OCI-LY7 (cell line): ENCODE data around the gene TNC. TPM values are rescaled to one million over a fixed set of nuclear protein-coding genes. Genes with fewer than 3 reads are reported as not detected.

Experiments
- BruUV-seq: library from RNA; stranded (reverse); fragments of 400-500 nt; replicated peaks from 2 replicates; lab custom pipeline; 2021; lab: Mats Ljungman, UMichigan
- CTCF ChIA-PET: fragments of 300-600 bp; sonication (Branson Sonifier 250); formaldehyde crosslinking; loops from one replicate; lab custom pipeline; 2022; ENCODE audit warnings: antibody characterized with exemption; ENCODE audit not compliant: unreplicated experiment; lab: Charles Lee
- POLR2A ChIA-PET: fragments of 300-600 bp; sonication (Branson Sonifier 250); formaldehyde crosslinking; loops from one replicate; lab custom pipeline; 2022; ENCODE audit warnings: antibody characterized with exemption; lab: Charles Lee
- DNase-seq: peaks from one replicate; pipeline ENCODE4 v3.0.0-alpha.2; 2015; ENCODE audit warnings: low spot score
- H2AFZ ChIP-seq: fragments of 200-600 bp; sonication (generic), shearing (Covaris generic); 2 replicates; pipeline ENCODE4 v1.6.1; 2014; ENCODE audit warnings: mild to moderate bottlenecking, antibody characterized with exemption, low read length, moderate library complexity
- H3K27ac ChIP-seq: fragments of 200-600 bp; sonication (generic); 2 replicates; pipeline ENCODE4 v1.5.1; 2014; ENCODE audit warnings: mixed run types, low read depth, mild to moderate bottlenecking, moderate library complexity, low read length, inconsistent platforms; ENCODE audit not compliant: poor library complexity, severe bottlenecking
- H3K36me3 ChIP-seq: fragments of 200-600 bp; sonication (generic); 2 replicates; pipeline ENCODE4 v1.6.1; 2014; ENCODE audit warnings: mild to moderate bottlenecking, antibody characterized with exemption, low read length, moderate library complexity, mixed read lengths; ENCODE audit not compliant: insufficient read depth
- H3K4me1 ChIP-seq: fragments of 200-600 bp; sonication (generic); 2 replicates; pipeline ENCODE4 v1.5.1; 2014; ENCODE audit warnings: mild to moderate bottlenecking, low read length; ENCODE audit not compliant: insufficient read depth, poor library complexity, severe bottlenecking
- H3K4me2 ChIP-seq: fragments of 200-600 bp; sonication (generic); 2 replicates; pipeline ENCODE4 v1.6.1; 2014; ENCODE audit warnings: mild to moderate bottlenecking, low read length
- H3K4me3 ChIP-seq: fragments of 200-600 bp; sonication (generic); 2 replicates; pipeline ENCODE4 v1.5.1; 2014; ENCODE audit warnings: mild to moderate bottlenecking, low read depth, low read length; ENCODE audit not compliant: poor library complexity, severe bottlenecking
- H3K79me2 ChIP-seq: fragments of 200-600 bp; sonication (generic); 2 replicates; pipeline ENCODE4 v1.6.1; 2016; ENCODE audit warnings: low read depth, mild to moderate bottlenecking, low read length, moderate library complexity, mixed read lengths; ENCODE audit not compliant: insufficient read depth
- H3K9me2 ChIP-seq: fragments of 200-600 bp; sonication (generic); 2 replicates; pipeline ENCODE4 v1.6.1; 2016; ENCODE audit warnings: mild to moderate bottlenecking, low read length, mixed read lengths; ENCODE audit not compliant: insufficient read depth
- H3K9me3 ChIP-seq: fragments of 200-600 bp; sonication (generic); 2 replicates; pipeline ENCODE4 v1.6.1; 2014; ENCODE audit warnings: mild to moderate bottlenecking, mixed run types, low read length, mixed read lengths
- H4K20me1 ChIP-seq: fragments of 200-600 bp; sonication (generic); 2 replicates; pipeline ENCODE4 v1.6.1; 2014; ENCODE audit warnings: mild to moderate bottlenecking, antibody characterized with exemption, low read length, moderate library complexity, mixed read lengths; ENCODE audit not compliant: insufficient read depth
- EZH2phosphoT487 ChIP-seq: fragments of 200-600 bp; sonication (generic); IDR thresholded peaks from 2 replicates; pipeline ENCODE4 v1.6.1; 2018; ENCODE audit warnings: low read depth, borderline replicate concordance, mild to moderate bottlenecking, mixed run types, antibody characterized with exemption, low read length, moderate library complexity, mixed read lengths
- intact Hi-C: fragments of 100-400 bp; cut with micrococcal nuclease; formaldehyde crosslinking; loops from one replicate; pipeline ENCODE4 v1.10.0; 2022; ENCODE audit not compliant: unreplicated experiment
- total RNA-seq, 2 experiments: library from RNA; depleted of rRNA in 1 of 2; stranded (reverse); fragments of >200 nt in 1 of 2; shearing (Covaris generic) in 1 of 2; gene quantifications; 2 replicates each; pipeline ENCODE4 v1.2.3, GENCODE V29; 2014 to 2022
- TF ChIP-seq, protein P1 (sequence below): fragments of 200-600 bp; sonication (generic); conservative IDR thresholded peaks from 2 replicates; pipeline ENCODE4 v1.5.1; 2014; ENCODE audit warnings: mild to moderate bottlenecking, antibody characterized with exemption, low read length, moderate library complexity, mixed read lengths

Gene TNC
- total RNA-seq, 2 experiments from 2014 or later = not detected

DNA sequence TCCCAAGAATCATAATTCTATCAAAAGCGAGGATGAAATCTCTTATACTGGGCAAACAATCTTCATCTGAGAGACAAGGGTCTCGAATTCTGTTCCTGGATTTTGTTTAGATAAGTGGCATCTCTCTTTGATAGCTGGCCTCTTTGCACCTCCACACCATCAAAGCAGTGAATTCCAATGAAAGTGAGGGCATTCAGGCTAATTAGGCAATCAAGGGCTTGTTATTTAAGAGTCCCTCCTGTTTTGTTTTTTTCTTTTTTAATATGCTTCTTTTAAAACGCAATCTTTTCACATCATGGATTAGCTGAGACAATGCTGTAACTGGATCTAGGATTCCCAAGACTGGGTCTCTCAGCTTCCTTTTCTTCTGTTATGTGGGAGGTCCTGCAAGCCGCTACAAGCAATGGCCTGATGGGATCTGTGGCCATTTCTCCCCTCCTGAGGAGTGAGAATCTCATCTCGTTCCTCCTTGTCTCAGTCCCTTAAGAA, 67.9 kb downstream of the TNC start:
- no TSS peak for BruUV-seq
- H3K27ac ChIP-seq = no peak overlapping the region
- no peak overlapping the region for H3K4me2 ChIP-seq
- ChIA-PET CTCF (no interaction called here), POLR2A (no interaction called here)
- no peaks in the 10 kb centered on the region for H3K9me2 ChIP-seq
- H3K4me1 ChIP-seq = no peaks in the 10 kb centered on the region
- no peaks in the 10 kb centered on the region for H3K9me3 ChIP-seq
- H2AFZ ChIP-seq = no peak overlapping the region
- H3K79me2 ChIP-seq = no peaks in the 10 kb centered on the region
- no peak overlapping the region for H3K4me3 ChIP-seq
- no peaks in the 10 kb centered on the region for H3K36me3 ChIP-seq
- no peaks in the 10 kb centered on the region for H4K20me1 ChIP-seq
- DNase-seq = no peak
- intact Hi-C loops = no loop called here
- no peak for TF ChIP-seq EZH2phosphoT487
- TF ChIP-seq, protein P1, sequence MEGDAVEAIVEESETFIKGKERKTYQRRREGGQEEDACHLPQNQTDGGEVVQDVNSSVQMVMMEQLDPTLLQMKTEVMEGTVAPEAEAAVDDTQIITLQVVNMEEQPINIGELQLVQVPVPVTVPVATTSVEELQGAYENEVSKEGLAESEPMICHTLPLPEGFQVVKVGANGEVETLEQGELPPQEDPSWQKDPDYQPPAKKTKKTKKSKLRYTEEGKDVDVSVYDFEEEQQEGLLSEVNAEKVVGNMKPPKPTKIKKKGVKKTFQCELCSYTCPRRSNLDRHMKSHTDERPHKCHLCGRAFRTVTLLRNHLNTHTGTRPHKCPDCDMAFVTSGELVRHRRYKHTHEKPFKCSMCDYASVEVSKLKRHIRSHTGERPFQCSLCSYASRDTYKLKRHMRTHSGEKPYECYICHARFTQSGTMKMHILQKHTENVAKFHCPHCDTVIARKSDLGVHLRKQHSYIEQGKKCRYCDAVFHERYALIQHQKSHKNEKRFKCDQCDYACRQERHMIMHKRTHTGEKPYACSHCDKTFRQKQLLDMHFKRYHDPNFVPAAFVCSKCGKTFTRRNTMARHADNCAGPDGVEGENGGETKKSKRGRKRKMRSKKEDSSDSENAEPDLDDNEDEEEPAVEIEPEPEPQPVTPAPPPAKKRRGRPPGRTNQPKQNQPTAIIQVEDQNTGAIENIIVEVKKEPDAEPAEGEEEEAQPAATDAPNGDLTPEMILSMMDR = no peak

DNA sequence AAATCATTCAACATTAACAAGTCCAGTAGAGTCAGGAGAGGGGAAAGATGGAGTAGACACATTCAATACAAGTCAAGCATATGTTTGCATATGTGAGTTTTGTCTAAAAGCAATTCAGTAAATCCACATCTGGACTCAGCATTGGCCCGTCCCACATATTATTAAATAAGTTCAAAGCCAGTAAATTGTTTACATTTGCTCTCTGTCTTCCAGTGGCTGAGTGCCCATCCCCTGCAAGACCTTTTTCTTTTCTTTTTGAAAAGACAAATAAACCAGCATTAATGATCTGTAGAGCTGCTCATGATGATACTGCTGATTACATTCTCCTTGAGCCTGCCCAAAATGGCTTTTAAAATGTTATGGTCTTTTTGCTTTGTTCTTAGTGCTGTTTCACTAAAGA, 71.1 kb downstream of the TNC start:
- intact Hi-C loops = no loop called here
- no peak overlapping the region for H3K4me2 ChIP-seq
- H3K4me1 ChIP-seq = no peaks in the 10 kb centered on the region
- ChIA-PET POLR2A (no interaction called here), CTCF (no interaction called here)
- H3K27ac ChIP-seq = no peak overlapping the region
- DNase-seq = no peak
- no peak overlapping the region for H2AFZ ChIP-seq
- H3K79me2 ChIP-seq = no peaks in the 10 kb centered on the region
- H3K4me3 ChIP-seq = no peak overlapping the region
- H3K9me3 ChIP-seq = no peaks in the 10 kb centered on the region
- H4K20me1 ChIP-seq = no peaks in the 10 kb centered on the region
- H3K36me3 ChIP-seq = no peaks in the 10 kb centered on the region
- BruUV-seq = no TSS peak
- no peaks in the 10 kb centered on the region for H3K9me2 ChIP-seq
- no peak for TF ChIP-seq EZH2phosphoT487
- TF ChIP-seq, protein P1 = no peak

DNA sequence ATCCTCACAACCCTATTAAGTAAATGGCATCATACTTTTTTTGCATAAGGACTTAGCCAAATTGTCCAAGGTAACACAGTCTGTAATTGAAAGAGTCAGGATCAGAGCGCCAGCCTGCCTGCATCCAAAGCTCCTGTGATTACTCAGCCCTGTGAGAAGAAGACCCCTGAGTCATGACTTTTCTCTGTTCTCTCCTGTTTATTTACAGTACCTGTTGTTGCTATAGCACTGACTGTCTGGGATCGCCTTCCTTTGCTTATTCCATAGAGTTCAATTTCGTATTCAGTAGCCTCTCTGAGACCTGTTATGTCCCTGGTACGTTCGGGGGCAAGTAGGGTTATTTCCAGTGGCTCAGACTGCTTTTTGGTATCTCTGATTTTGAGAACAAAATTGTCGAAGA, 71.8 kb downstream of the TNC start:
- POLR2A ChIA-PET = no interaction called here
- Histone ChIP-seq H3K9me3 (no peaks in the 10 kb centered on the region), H3K4me3 (no peak overlapping the region), H3K4me2 (no peak overlapping the region), H3K36me3 (no peaks in the 10 kb centered on the region), H3K27ac (no peak overlapping the region), H3K79me2 (no peaks in the 10 kb centered on the region), H3K4me1 (no peaks in the 10 kb centered on the region), H4K20me1 (no peaks in the 10 kb centered on the region), H3K9me2 (no peaks in the 10 kb centered on the region), H2AFZ (no peak overlapping the region)
- intact Hi-C loops = no loop called here
- DNase-seq = no peak
- CTCF ChIA-PET = no interaction called here
- no TSS peak for BruUV-seq
- TF ChIP-seq, protein P1 = no peak
- TF ChIP-seq EZH2phosphoT487 = no peak
